Mucosa of descending colon (tissue), 3 donors: Measurements from ENCODE around the gene CCDC167. TPM values are rescaled to one million over a fixed set of nuclear protein-coding genes. Genes with fewer than 3 reads are reported as not detected.

Experiments used
- ATAC-seq: fragments of 200-7000 bp; cut with Tn5 transposase; one replicate; pipeline ENCODE4 v1.9.1; 2020; ENCODE audit warnings: mild to moderate bottlenecking, moderate library complexity
- DNase-seq, 3 donors: peaks; one replicate each; pipeline ENCODE4 v3.0.0-alpha.2; 2020
- H3K36me3 ChIP-seq: fragments of 200-600 bp; one replicate; pipeline ENCODE4 v1.8.0; 2021; ENCODE audit warnings: low read depth, mild to moderate bottlenecking
- H3K4me1 ChIP-seq: fragments of 200-600 bp; one replicate; pipeline ENCODE4 v1.8.0; 2021; ENCODE audit warnings: low read depth, mild to moderate bottlenecking
- H3K4me3 ChIP-seq: fragments of 200-600 bp; one replicate; pipeline ENCODE4 v1.8.0; 2021; ENCODE audit warnings: mild to moderate bottlenecking
- H3K9me3 ChIP-seq: fragments of 200-600 bp; one replicate; pipeline ENCODE4 v1.8.0; 2021; ENCODE audit warnings: mild to moderate bottlenecking
- intact Hi-C, 2 donors: fragments of 100-400 bp; cut with DNase I in 1 of 2; cut with micrococcal nuclease in 1 of 2; formaldehyde crosslinking; loops; one replicate each; pipeline versions ENCODE4 v1.11.0 to v1.11.1; 2022; cut with DNase I, micrococcal nuclease
- total RNA-seq, 3 donors: library from RNA; stranded (reverse); fragmentation: NEBNext Ultra II Directional in 2 of 3; extraction: Animal tissue kit (Norgen Biotek cat#: 25700) in 2 of 3; gene quantifications; one replicate each; pipeline versions ENCODE4 v1.2.1 to v1.2.4, GENCODE V29; 2021 to 2023
- TF ChIP-seq, protein P1 (sequence below): fragments of 200-600 bp; IDR thresholded peaks from one replicate; pipeline ENCODE4 v1.8.0; 2022; ENCODE audit warnings: antibody characterized with exemption, mild to moderate bottlenecking
- donor health status: DM: no; HTN: no; CAD: no; lungs with moderate emphysema.
- donor health status: DM: no; HTN: no; CAD: no.
- donor health status: DM: no; HTN: yes; CAD: no.

CCDC167 gene
- total RNA-seq, 3 donors from 2014 or later: 5.4 to 13.4 (median 12.1) TPM

DNA sequence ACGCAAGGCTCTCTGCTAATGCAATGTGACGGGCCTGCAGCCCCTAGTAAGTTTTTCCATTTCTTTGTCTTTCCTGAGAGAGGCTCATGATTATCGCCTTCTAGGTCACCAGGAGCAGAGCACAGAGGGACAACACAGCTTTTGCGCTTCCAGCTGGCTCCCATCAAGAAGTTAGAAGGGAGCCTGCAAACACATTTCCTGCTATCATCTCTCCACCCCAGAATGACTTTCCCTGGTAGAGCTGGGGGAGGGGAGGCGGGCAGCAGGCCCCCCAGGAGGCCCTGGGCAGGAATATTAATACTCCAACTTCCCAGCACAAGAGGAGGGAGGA is 35.7 kb upstream of the CCDC167 start:
- Histone ChIP-seq H3K9me3 (no peaks in the 10 kb centered on the region), H3K4me3 (no peak overlapping the region), H3K36me3 (no peaks in the 10 kb centered on the region), H3K4me1 (peaks cover 9% of the 10 kb centered on the region)
- intact Hi-C loops: no loop called here
- ATAC-seq (no peak), DNase-seq (no peak)
- TF ChIP-seq, protein P1, sequence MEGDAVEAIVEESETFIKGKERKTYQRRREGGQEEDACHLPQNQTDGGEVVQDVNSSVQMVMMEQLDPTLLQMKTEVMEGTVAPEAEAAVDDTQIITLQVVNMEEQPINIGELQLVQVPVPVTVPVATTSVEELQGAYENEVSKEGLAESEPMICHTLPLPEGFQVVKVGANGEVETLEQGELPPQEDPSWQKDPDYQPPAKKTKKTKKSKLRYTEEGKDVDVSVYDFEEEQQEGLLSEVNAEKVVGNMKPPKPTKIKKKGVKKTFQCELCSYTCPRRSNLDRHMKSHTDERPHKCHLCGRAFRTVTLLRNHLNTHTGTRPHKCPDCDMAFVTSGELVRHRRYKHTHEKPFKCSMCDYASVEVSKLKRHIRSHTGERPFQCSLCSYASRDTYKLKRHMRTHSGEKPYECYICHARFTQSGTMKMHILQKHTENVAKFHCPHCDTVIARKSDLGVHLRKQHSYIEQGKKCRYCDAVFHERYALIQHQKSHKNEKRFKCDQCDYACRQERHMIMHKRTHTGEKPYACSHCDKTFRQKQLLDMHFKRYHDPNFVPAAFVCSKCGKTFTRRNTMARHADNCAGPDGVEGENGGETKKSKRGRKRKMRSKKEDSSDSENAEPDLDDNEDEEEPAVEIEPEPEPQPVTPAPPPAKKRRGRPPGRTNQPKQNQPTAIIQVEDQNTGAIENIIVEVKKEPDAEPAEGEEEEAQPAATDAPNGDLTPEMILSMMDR: no peak

DNA sequence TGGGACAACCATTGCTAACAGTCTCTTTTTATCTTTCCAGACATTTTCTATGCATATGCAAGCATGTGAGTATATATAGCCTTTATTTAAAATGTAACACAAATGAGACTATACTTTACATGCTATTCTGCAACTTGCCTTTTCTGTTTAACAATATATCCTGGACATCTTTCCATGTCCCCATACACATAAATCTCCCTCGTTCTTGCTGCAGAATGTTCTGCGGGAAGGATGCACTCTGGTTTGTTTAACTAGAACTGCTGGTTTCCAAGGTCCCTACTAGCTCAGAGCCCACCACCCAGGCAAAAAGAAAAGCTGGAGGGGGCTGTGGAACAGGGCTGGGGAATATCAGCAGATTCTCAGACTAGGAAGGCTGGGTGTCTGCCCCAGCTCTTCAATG is 35.2 kb upstream of the CCDC167 start:
- intact Hi-C loops: no loop called here
- H3K9me3 ChIP-seq: no peaks in the 10 kb centered on the region
- TF ChIP-seq, protein P1: no peak
- H3K4me3 ChIP-seq: no peak overlapping the region
- no peak for DNase-seq
- H3K4me1 ChIP-seq: peaks cover 9% of the 10 kb centered on the region
- no peaks in the 10 kb centered on the region for H3K36me3 ChIP-seq
- no peak for ATAC-seq

DNA sequence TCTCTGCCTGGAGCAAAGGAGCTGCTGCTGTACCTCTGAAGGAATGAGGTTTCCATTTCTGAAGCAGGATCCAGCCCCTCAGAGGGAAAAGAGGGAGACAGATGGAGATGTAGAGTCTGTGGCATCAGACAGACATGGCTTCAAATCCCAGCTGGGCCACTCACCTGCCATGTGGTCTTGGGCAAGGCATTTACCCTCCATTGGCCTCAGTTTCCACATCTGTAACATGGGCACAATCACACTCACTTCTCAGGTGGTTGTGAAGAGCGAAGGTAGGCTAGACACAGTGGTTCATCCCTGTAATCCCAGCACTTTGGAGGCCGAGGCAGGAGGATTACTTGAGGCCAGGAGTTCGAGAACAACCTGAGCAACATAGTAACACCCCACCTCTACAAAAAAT is 32.4 kb upstream of the CCDC167 start:
- intact Hi-C loops: no loop called here
- DNase-seq (no peak), ATAC-seq (no peak)
- Histone ChIP-seq H3K4me1 (peaks cover 9% of the 10 kb centered on the region), H3K36me3 (no peaks in the 10 kb centered on the region), H3K4me3 (no peak overlapping the region), H3K9me3 (no peaks in the 10 kb centered on the region)
- TF ChIP-seq, protein P1: no peak

DNA sequence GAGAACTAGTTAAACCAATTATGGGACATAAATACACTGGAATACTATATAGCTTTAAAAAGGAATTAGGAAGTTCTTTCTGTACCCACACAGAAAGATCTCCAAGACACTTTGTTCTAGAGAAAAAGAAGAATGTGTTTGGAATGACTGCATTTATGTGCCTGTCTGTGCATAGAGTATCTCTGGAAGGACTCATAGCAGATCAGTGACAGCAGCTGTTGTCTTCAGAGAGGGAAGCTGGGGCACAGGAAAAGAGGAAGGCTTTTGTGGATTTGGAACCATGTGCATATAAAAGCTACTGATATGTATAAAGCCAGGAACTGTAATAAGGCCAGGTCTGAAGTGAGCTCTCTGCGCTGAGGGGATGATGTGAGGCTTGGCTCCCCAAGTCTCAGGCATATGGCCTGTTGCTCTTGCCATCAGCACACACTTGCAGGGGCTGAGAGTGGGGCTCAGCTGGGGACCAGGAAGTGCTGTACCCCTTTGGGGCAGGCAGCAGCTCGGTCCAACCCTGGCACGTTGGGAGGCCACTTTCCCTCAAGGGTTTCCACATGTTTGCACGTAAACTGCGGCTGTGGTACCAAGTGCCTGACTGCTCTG is 31.8 kb upstream of the CCDC167 start:
- no peaks in the 10 kb centered on the region for H3K36me3 ChIP-seq
- peaks cover 8% of the 10 kb centered on the region for H3K4me1 ChIP-seq
- intact Hi-C loops: no loop called here
- no peak for ATAC-seq
- H3K4me3 ChIP-seq: no peak overlapping the region
- TF ChIP-seq, protein P1: no peak
- no peaks in the 10 kb centered on the region for H3K9me3 ChIP-seq
- DNase-seq: no peak

DNA sequence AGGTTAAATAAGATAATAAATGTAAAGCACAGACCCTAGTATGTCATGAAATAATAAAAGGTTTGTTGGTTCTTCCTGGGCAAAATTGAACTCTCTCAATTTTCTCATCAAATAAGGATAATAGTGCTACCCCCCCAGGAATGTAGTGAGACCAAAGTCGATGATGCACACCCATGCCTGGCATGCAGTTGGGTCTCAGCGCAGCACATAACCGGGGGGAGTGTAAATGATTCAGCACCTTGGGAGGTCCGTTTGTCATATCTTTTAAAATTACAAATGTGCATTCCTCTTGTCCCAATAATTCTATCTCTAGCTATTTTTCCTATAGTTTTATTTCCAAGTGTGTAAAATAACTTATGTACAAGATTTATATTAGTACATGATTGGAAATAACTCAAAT is 31.3 kb upstream of the CCDC167 start:
- peaks cover 2% of the 10 kb centered on the region for H3K4me1 ChIP-seq
- no peak for ATAC-seq
- TF ChIP-seq, protein P1: no peak
- no peak for DNase-seq
- no peaks in the 10 kb centered on the region for H3K36me3 ChIP-seq
- no peak overlapping the region for H3K4me3 ChIP-seq
- intact Hi-C loops: no loop called here
- H3K9me3 ChIP-seq: no peaks in the 10 kb centered on the region

DNA sequence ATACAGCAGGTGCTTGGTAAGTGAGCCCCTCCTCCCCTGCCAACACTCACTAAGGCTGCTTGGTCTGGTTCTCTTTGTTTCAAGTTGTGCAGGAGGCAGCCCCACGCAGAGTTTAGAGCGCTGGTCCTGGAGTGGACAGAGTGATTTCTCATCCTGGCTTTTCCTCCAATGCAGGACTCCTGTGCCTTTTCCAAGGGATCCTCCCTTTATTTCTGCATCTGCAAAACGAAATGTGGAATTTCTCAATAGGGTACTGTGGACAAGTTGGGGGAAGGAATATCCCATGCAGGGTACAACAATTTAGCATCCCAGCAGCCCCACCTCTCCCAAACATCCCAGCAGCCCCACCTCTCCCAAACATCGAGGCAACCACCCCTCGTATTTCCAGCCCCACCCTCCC is 30.6 kb upstream of the CCDC167 start:
- TF ChIP-seq, protein P1: no peak
- H3K4me1 ChIP-seq: no peaks in the 10 kb centered on the region
- no peak for ATAC-seq
- DNase-seq: no peak
- H3K36me3 ChIP-seq: no peaks in the 10 kb centered on the region
- no peaks in the 10 kb centered on the region for H3K9me3 ChIP-seq
- H3K4me3 ChIP-seq: no peak overlapping the region
- intact Hi-C loops: no loop called here
